Stimulated activated CD4-positive, alpha-beta T cell treated with anti-CD3 and anti-CD28 coated beads, Interleukin-12 subunit alpha, Interleukin-12 subunit beta, amount 100 ng/mL, for 4 hours (primary cell): ENCODE results near the gene OPN4.
"Not testable (repeated sequence)": the region's sequence is repeated elsewhere in the genome, so short reads cannot be mapped to it uniquely, and the experiment has no call there.

Experiments used
- DNase-seq: peaks from one replicate; pipeline ENCODE4 v3.0.0-alpha.2; 2020

OPN4 gene

DNA sequence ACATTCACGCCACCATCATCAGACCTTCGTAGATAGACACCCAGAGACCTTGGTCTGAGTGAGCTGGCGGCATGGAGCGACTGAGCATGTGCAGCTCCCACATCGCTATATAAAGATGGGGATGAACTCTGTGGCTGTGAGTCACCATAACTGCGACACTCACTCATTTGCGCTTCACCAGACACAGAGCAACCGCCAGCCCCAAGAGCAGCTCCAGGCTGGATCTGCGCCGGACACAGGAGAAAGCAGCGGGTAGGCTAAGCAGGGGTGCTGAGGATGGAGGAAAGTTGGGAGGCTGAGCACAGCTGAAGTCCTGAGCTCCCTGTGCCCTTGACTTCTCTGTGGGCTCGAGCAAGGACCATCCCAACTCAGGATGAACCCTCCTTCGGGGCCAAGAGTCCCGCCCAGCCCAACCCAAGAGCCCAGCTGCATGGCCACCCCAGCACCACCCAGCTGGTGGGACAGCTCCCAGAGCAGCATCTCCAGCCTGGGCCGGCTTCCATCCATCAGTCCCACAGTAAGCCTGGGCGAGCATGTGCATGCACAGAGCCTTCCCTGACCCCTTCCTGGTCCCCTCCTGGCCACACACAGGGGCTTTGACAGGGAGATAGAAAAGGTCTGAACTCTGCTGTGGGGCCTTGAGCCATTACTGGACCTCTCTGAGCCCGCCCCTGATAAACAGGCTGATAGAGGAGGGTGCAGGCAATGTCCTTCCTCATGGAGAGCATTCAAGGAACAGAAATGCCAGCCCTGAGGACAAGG, at the start of gene OPN4:
OPN4 (plus strand) TSS at position 137 of the 762 bp plus-strand sequence; CDS start at position 374, 237 bp downstream.
- no peak for DNase-seq

GRCh38 chr10:86607674-86608073, 46.7 kb upstream of the OPN4 start:
- DNase-seq: no peak

DNA sequence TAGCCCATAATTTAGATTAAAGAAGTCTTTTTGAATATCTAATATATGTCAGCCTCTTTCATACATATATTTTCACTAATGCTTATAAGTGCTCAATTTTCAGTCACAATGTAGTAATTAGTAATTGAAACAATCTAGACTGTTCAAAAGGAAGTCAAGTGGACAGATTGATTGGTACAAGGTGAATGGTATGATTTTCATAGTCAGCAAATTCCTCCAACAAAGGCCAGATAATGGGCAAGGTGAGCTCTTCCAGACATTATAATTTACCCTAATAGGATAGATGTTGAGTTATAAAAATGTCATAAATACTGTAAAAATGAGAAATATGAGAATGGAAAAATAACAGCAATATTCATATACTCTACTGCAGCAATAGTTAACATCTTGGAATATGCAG, 44.4 kb upstream of the OPN4 start:
- DNase-seq: no peak

GRCh38 chr10:86611386-86611785, 43.0 kb upstream of the OPN4 start:
- DNase-seq: no peak

DNA sequence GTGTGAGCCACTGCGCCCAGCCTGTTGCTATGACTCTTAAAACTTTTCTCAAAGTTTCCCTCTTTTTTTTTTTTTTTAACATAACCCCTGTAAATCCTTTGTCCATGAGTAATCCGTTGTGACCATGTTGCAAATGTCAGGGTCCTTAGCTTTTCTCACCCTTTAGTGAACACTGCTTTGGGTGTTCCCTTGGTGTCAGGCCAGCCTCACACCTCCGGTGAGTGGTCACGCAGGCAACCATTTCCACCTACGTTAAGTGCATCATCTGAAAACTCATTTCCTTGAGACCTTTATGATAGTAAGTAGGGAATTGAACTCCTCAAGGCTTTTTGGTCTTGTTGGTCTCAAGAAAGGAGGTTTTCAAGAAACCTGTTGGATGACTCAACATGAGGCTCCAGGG, 41.3 kb upstream of the OPN4 start:
- DNase-seq: no peak

- no peak for DNase-seq
These were observed 40.4 kb upstream of the OPN4 start for GRCh38 chr10:86613905-86614304.

- no peak for DNase-seq
These were observed 39.5 kb upstream of the OPN4 start for GRCh38 chr10:86614853-86615252.

DNA sequence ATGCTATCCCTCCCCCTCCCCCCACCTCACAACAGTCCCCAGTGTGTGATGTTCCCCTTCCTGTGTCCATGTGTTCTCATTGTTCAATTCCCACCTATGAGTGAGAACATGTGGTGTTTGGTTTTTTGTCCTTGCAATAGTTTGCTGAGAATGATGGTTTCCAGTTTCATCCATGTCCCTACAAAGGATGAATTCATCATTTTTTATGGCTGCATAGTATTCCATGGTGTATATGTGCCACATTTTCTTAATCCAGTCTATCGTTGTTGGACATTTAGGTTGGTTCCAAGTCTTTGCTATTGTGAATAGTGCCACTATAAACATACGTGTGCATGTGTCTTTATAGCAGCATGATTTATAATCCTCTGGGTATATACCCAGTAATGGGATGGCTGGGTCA, 37.1 kb upstream of the OPN4 start:
- DNase-seq: not testable (repeated sequence)

GRCh38 chr10:86628311-86628710, 26.0 kb upstream of the OPN4 start:
- no peak for DNase-seq

- no peak for DNase-seq
These were observed 24.3 kb upstream of the OPN4 start for GRCh38 chr10:86630079-86630478.

- no peak for DNase-seq
These were observed 22.1 kb upstream of the OPN4 start for GRCh38 chr10:86632009-86632800.

- DNase-seq: no peak
These were observed 21.4 kb upstream of the OPN4 start for GRCh38 chr10:86632951-86633350.

- DNase-seq: no peak
These were observed 18.9 kb upstream of the OPN4 start for GRCh38 chr10:86635402-86635801.

DNA sequence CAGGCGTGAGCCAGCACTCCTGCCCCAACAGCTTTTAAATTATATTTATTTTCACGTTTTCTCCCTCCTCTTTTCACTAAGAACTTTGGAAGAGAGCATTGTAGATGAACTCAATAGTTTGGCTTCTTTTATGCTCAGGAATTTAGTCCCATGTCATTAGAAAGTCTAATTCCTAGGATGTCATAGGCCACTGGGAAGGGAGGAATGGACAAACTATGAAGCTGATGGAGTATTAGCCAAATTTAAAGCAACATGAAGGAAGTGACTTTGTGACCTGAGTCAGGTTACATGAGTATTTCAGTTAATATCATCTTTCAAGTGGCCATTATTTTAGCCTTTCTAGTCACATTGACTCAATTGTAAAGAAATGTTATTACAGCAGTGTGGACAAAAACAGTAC, 18.0 kb upstream of the OPN4 start:
- DNase-seq: no peak

DNA sequence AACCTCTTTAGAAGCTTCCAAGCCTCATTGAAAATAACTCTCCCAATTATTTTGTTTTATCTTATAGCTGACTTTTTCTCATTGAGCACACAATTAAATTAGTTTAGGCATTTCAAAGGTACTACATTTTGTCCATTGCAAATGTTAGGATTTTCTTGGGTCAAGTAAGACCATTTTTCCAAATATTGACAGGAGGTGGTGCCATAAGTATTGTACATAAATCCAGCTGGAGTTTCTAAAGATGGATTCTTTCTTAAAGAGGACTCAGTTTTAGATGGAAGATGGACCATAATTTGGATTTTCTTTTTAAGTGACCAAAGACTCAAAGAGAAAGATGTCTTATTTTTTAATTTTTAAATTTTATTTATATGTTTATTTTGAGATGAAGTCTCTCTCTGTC, 12.3 kb upstream of the OPN4 start:
- no peak for DNase-seq

GRCh38 chr10:86642499-86642898, 11.8 kb upstream of the OPN4 start:
- no peak for DNase-seq

DNA sequence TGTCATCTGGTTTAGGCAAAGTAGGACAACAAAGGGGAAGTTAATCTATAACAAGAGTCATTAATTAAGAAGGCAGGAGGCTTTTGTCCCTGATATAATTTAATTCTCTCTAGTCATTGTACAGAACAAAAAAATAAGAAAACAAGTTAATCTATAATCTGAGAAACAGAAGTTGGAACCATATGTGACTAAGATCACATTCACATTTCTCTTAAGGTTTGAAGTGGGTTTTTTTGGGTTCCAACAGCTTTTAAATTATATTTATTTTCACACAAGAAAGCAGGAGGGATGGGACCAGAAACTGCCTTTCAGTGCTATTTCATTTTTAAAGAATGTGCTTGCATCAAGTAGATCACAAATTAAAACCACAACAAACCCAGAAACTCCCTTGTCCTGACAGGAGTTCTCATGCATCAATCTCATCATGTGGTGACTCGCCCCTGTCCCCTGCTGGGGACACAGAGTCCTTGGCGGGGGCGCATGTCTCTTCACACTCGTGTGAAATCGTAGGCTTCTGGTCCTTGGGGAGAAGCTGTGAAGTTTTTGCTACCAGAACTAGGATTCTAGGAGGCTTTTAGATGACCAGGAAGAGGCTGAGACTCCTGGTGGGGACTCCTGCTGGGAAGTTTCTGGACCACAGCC, 10.1 kb upstream of the OPN4 start:
- DNase-seq: no peak

GRCh38 chr10:86644794-86645445, 9.4 kb upstream of the OPN4 start:
- DNase-seq: no peak

DNA sequence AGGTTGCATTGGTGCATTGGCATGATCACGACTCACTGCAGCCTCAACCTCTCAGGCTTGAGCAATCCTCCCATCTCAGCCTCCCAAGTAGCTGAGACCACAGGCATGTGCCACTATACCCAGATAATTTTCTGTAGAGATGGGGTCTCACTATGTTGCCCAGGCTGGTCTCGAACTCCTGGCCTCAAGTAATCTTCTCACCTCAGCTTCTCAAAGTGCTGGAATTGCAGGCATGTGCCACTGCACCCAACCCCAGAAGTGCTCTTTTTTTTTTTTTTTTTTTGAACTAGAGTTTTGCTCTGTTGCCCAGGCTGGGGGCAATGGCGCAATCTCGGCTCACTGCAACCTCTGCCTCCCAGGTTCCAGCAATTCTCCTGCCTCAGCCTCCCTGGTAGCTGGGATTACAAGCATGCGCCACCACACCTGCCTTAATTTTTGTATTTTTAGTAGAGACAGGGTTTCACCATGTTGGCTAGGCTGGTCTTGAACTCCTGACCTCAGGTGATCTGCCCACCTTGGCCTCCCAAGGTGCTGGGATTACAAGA, 8.7 kb upstream of the OPN4 start:
- DNase-seq: not testable (repeated sequence)

DNA sequence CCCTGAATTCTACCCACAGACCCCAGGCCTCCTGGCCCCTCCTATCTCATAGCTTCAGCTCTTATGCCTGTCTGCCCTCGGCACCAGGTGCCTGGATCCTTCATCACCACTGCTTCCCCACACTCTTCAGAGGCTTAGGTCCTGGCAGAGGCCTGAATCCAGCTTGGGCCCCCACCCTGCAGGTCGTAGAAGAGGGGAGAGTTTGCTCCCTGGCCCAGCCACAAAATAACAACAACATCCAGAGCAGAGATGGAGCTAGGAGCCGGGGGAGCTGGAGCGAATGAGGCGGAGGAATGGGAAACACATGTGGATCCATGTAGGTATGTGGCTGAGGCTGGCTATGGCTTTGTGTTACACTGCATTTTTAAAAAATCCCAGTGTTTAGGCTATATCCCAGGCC, 7.8 kb upstream of the OPN4 start:
- no peak for DNase-seq

GRCh38 chr10:86646933-86647332, 7.4 kb upstream of the OPN4 start:
- DNase-seq: no peak

DNA sequence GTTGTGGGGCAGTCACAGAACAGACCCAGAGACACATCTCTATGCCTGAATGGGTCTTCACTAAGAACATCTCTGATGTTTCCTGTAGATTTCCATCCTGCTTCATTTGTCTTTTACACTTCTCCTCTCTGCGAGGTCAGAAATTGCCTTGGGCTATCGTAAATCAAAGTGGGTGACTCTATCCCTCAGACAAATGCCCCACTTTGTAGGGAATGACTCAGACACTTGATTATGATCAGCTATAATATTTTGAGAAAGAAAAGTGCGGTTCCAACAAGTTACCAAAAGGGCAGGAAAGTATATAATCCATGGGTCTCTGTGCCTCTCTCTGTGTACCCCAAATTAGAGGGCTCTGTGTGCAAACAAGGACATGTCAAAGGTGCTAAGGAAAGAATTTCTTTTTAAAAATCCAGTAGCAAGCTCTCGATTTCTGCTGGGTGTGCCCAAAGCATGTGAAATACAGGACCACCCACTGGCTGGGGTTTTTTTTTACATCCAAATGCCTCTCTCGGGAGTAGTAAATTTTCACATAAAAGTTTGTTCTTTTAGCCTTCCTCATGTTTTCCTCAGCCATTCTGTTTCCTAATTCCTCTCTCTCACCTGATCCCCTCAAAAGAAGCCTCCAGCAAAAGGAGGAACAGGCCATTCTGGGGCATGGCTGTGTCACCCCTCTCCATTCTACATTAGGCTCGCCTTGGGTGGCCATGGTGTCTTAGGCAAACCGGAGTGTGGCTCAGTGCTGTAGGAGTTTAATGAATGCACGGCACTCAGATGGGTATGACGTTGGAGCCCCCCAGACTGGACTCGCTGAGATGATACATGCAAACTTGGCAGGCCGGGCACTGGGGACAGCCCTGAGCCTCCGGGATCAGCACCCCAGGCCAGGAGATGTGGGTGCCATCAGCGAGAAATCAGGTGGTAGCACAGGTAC, 6.3 kb upstream of the OPN4 start:
- DNase-seq: no peak
